Measurements from ENCODE around the gene CEP83. TPM values are rescaled to one million over a fixed set of nuclear protein-coding genes. Genes with fewer than 3 reads are reported as not detected.
"Not testable (repeated sequence)": the region's sequence is repeated elsewhere in the genome, so short reads cannot be mapped to it uniquely, and the experiment has no call there.

The CEP83 gene
- total and polyA plus RNA-seq, 8 donors, result 2.6 to 44.4 (median 15.8) TPM

- no peak for TF ChIP-seq EP300 (IDR thresholded peaks at IDR 0.05)
- Histone ChIP-seq H3K27ac (no peak overlapping the region), H3K9me3 (peaks cover 15 to 49% (median 30%) of the 10 kb centered on the region in 4 donors), H3K4me1 (peaks cover 0 to 20% (median 14%) of the 10 kb centered on the region in 4 donors), H3K36me3 (no peaks in the 10 kb centered on the region), H3K4me3 (no peak overlapping the region), H3K27me3 (no peaks in the 10 kb centered on the region)
- WGBS, 5 donors, result 92 to 100% (median 98%) methylated on average over 3 of the region's 3 CpGs
- DNase-seq, result no peak
- intact Hi-C loops (cut with DNase I; ENCODE audit: low total_unique reads), result no loop called here
Measured at GRCh38 chr12:94426049-94426448, 33.6 kb downstream of the CEP83 start.

GRCh38 chr12:94424830-94425229, 34.8 kb downstream of the CEP83 start:
- Histone ChIP-seq H3K4me1 (peaks cover 0 to 20% (median 14%) of the 10 kb centered on the region in 4 donors), H3K4me3 (peak overlapping the region in 1 of 4 donors; percentile 26), H3K9me3 (peaks cover 15 to 38% (median 21%) of the 10 kb centered on the region in 4 donors)
- H3K27ac ChIP-seq; intact Hi-C loops (cut with DNase I; ENCODE audit: low total_unique reads); H3K36me3 ChIP-seq; H3K27me3 ChIP-seq: not testable (repeated sequence)
- peak in 1 of 2 donors; percentile 33 for DNase-seq
- WGBS, 5 donors, result 93 to 99% (median 97%) methylated on average over 4 to 5 of the region's 5 CpGs

- Histone ChIP-seq H3K4me1 (peaks cover 0 to 5% (median 2%) of the 10 kb centered on the region in 4 donors), H3K27ac (no peak overlapping the region), H3K36me3 (no peaks in the 10 kb centered on the region), H3K27me3 (no peaks in the 10 kb centered on the region), H3K4me3 (no peak overlapping the region), H3K9me3 (peaks cover 15 to 32% (median 19%) of the 10 kb centered on the region in 4 donors)
- TF ChIP-seq POLR2A (IDR thresholded peaks at IDR 0.05) (no peak), POLR2AphosphoS5 (IDR thresholded peaks at IDR 0.05) (no peak), EP300 (IDR thresholded peaks at IDR 0.05) (no peak), CTCF (IDR thresholded peaks at IDR 0.05) (no peak)
- intact Hi-C loops (cut with DNase I; ENCODE audit: low total_unique reads), result no loop called here
- WGBS, 5 donors, result 96 to 99% (median 98%) methylated on average over 5 of the region's 5 CpGs
- DNase-seq, result no peak
Measured at GRCh38 chr12:94421868-94422740, 37.6 kb downstream of the CEP83 start.

GRCh38 chr12:94418517-94418916, 41.1 kb downstream of the CEP83 start:
- no peaks in the 10 kb centered on the region for H3K4me1 ChIP-seq
- no peak overlapping the region for H3K27ac ChIP-seq
- DNase-seq, result no peak
- no peaks in the 10 kb centered on the region for H3K36me3 ChIP-seq
- intact Hi-C loops (cut with DNase I; ENCODE audit: low total_unique reads), result no loop called here
- H3K4me3 ChIP-seq, result no peak overlapping the region
- 94 to 100% (median 97%) methylated on average over 1 of the region's 1 CpG for WGBS, 5 donors
- H3K9me3 ChIP-seq, result peaks cover 15 to 26% (median 19%) of the 10 kb centered on the region in 4 donors
- TF ChIP-seq POLR2A (IDR thresholded peaks at IDR 0.05) (no peak), EP300 (IDR thresholded peaks at IDR 0.05) (no peak), POLR2AphosphoS5 (IDR thresholded peaks at IDR 0.05) (no peak), CTCF (IDR thresholded peaks at IDR 0.05) (no peak)
- no peaks in the 10 kb centered on the region for H3K27me3 ChIP-seq

- intact Hi-C loops (cut with DNase I; ENCODE audit: low total_unique reads), result no loop called here
- DNase-seq, result no peak
- Histone ChIP-seq H3K9me3 (peaks cover 0 to 7% (median 3%) of the 10 kb centered on the region in 4 donors), H3K4me3 (no peak overlapping the region), H3K4me1 (no peaks in the 10 kb centered on the region), H3K36me3 (no peaks in the 10 kb centered on the region), H3K27ac (no peak overlapping the region), H3K27me3 (no peaks in the 10 kb centered on the region)
- no peak for TF ChIP-seq CTCF (IDR thresholded peaks at IDR 0.05)
- TF ChIP-seq POLR2AphosphoS5 (IDR thresholded peaks at IDR 0.05), result no peak
- no peak for TF ChIP-seq POLR2A (IDR thresholded peaks at IDR 0.05)
- no peak for TF ChIP-seq EP300 (IDR thresholded peaks at IDR 0.05)
- 90 to 100% (median 93%) methylated on average over 2 of the region's 2 CpGs for WGBS, 5 donors
Measured at GRCh38 chr12:94416613-94417012, 43.1 kb downstream of the CEP83 start.

All from stomach (tissue), 9 donors.